Activated CD4-positive, alpha-beta T cell treated with anti-CD3 and anti-CD28 coated beads for 1 hour (primary cell): Measurements from ENCODE around the gene TTC21A.

Experiments used
- DNase-seq: peaks from one replicate; pipeline ENCODE4 v3.0.0-alpha.2; 2020

Gene TTC21A

DNA sequence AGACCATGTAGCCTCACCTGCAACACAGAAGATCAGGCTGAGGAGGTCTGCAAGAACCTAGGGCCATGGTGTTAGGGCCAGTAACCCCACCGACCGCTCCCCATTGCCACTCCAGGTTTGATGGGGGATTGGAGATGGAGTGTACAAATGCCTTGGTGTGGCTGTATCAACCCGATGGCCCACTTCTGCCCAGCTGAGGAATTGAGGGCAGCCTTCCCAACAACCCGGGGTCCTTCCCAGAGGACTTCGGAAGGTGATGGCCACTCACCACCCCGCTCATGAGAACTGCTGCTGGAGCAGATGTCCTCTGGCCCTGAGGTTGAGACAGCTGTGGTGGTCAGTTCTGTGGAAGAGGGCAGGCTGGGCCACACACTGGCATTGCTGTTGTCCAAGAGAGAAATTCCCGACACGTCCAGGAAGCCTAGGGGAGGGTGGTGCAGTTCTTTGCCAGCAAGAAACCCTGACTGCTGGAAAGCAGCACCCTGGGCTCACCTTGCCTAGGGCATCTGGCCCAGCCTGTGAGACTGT is 8.9 kb upstream of the TTC21A start:
- DNase-seq, result no peak

DNA sequence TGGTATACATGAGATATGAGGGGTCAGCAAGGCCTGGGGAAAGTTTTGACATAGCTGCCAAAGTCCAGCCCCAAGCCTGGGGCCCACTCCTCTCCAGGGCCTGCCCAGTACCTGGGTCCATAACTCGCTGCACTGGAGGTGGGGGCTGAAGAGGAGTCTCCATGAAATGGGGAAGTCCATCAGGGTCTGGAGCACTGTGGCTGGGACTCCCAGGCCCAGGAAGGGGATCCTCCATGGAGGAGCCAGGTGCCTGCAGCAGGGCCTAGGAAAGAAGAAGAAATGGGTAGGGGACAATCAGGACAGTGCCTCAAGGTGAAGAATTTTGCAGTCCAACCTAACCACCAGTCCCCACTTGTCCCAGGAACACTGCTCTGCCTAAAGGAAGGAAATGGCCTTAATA is 8.2 kb upstream of the TTC21A start:
- no peak for DNase-seq

DNA sequence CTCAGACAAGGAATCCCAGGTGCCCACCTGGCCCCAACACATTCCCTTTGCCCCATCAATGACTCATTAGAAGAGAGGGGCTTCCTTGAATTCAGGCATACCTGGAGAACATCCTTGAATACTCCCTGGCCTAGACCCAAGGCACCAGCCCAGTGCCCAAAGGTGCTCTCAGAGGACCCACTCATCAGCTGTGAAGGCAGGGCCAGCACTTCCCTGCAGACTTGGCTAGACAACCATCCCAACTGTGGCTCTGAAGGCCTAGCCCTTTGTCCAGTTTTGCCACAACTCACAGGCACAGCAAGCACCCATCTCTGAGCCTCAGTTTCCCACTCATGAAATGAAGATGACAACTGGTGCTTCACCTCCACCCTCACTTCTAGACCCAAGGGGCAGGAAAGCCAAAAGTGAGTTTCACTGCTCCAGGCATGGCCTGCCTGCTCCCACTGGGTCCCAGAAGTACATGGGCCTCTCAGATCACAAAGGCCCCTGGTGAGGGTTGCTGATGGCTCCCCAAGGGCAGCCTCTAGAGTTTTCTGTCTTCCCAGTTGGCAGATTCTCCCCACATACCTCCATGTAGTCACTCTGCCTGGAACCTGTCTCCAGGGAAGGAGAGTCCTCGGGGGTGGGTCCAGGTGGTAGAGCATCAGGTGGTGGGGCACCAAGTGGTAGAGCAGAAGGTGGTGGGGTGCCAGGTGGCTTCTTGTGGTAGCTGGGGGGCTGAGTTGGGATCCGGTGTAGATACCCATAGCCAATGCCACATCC is 7.6 kb upstream of the TTC21A start:
- DNase-seq, result no peak

DNA sequence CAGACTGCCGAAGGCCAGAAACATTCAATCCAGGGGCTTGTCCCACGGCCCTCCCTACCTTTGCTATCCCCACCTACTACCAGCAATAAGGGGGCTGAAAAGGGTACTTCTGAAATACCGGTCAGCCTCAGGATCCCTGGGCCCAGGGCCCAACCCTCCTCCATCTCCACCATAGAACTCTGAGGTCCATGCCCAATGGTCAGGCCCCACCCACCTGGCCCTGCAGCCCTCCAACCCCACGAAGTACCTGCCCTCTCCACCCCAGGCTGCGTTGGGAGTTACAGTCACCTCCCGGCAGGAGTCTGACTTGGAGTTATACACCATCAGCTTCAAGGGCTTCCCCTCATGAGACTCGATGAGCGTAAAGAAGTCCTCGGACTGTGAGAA is 7.0 kb upstream of the TTC21A start:
- DNase-seq, result no peak

DNA sequence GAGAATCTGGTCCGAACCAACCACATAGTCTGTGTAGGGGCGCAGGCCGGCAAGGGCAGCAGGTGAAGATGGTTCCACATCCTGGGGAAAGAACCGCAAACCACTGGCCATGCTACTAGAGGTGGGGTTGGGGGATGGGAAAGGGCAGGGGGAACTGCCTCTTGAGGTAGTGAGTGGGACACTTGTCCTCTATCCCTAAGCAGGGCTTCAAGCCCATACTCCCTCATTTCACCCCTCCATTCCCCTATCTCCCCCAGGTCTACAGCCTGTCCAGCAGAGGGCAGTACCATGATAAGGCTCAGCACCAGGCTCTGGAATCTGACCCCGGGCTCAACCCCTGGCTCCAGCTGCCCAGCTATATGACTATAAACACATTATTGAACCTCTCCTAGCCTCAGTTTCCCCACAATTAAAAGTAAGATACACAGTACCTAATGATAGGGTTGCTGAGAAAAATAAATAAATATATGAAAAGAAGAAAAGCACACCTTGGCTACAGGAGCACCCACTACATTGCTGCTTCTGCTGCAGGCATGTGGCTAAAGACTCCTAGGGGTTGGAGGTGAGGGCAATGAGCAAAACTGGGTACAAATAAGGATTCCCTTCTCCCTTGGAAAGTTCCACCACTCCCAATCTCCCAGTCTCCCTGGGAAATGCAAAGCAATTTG is 6.3 kb upstream of the TTC21A start:
- DNase-seq, result peak; percentile 30

DNA sequence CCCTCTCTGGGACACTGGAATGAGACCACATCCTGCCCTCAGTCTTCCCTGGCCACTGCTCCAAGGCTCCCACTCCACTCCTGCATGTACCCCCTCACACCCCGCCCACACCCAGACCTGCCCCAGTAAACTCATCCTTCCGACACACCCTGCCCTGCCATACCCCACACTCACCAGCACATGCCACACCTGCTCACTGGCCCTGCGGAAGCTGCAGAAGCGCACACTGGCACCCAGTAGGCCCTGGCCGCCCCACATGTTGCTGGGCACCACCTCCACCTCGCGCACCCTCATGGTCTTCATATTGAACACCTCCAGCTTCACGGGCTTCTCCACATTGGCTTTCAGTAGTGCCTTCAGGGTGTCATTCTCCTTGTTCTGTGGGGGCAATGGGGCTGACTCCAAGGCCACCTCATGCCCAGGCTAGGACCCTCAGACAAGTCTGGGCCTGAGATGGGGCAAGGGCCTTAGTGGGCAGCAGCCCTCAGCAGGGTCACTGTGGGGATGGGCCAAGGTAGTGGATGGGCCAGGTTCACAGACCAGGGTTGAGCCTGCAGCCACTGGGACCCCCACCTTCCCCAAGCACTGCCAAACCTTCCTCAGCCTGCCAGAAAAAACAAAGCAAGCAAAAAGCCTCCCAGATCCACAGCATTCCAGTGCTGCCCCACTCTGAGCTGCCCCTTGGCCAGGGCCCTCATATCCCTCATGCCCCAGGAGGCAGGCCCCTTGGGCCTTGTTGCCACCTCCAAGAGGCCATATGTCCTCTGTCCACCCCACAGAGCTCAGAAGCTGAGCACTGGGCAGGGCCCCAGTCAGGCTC is 4.8 kb upstream of the TTC21A start:
- DNase-seq, result no peak

- DNase-seq, result no peak
These were observed 4.2 kb upstream of the TTC21A start for GRCh38 chr3:39103324-39103693.

DNA sequence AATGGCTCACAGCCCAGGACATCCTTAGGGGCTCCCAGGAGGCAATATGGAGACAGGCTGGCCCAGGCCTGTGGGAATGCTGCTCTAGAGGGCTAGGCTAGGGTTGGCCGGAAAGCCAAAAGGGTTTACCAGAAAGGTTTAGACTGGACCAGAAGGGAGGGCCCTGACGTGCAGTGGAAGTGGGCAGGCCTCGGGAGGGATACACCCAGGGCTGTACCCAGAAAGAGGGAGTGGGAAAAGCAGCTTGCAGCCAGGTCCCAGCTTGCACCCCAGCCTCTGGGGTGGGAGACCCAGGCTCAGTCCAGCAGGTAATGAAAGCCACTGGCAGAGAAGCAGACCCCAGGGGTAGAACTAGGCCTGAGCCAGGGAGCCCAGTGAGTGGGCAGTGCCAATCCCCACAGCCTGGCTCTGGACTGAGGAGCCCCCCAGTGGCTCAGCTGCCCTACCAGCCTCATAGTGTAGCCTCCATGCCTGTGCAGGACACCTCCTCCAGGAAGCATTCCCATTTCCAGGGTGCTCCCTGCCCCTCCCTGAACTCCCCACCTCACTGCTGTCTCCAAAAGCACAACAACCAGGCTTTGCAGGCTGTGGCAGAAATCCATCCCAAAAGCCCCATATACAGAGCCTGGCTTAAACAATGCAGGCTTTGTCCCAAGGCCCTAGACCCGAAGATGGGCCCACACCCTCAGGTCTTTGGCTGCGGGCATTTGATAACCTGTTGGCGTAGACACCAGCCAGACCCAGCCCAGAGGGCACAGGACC is 3.5 kb upstream of the TTC21A start:
- DNase-seq, result no peak

DNA sequence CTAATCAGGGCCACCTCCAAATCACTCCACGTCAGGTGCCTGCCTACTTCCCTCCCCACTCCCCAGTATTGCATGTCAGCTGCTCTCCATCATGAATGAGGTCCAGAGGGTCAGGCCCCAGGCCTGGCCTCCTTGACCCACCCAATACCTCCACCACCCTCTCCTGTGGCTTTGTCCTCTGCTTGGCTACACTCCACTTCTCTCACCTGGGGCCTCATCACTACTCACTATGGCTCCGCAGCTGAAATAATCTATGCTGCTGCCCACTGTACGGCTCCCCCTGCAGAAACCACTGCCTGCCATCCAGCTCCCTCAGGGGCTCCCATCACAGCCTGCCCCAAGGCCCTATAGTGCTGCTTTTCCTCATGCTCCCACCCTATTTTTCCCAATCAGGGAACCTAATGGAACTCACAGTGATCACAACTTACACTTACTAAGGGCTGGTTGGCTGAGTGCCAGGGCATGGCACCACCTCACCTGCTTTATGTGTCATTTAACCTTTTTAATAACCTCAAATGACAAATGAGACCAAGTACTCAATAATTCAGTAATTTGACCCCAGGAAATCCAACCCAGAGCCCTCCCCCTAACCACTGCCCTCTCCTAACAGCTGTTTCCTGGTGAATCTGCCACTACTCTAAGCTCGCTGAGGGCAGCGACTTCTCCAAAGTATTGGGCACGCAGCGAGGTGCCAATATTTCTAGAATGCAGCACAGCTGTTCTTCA is 2.4 kb upstream of the TTC21A start:
- DNase-seq, result no peak

DNA sequence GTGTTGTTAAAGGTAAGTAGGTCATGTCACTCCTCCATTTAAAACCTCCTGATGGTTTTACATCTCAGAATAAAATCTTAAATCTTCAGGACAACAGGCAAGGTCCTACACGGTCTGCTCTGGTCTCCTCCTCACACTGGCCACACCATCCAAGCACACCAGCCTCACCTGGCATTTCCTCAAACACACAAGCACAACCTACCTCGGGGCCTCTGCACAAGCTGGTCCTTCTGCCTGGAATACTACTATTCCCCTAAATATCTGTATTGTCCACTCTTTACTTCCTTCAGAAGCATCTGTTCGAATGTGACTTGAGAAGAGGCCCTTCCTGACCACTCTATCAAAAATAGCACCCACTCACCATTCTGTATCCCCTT is 1.8 kb upstream of the TTC21A start:
- no peak for DNase-seq

- DNase-seq, result no peak
These were observed 1.1 kb upstream of the TTC21A start for GRCh38 chr3:39106281-39106811.

DNA sequence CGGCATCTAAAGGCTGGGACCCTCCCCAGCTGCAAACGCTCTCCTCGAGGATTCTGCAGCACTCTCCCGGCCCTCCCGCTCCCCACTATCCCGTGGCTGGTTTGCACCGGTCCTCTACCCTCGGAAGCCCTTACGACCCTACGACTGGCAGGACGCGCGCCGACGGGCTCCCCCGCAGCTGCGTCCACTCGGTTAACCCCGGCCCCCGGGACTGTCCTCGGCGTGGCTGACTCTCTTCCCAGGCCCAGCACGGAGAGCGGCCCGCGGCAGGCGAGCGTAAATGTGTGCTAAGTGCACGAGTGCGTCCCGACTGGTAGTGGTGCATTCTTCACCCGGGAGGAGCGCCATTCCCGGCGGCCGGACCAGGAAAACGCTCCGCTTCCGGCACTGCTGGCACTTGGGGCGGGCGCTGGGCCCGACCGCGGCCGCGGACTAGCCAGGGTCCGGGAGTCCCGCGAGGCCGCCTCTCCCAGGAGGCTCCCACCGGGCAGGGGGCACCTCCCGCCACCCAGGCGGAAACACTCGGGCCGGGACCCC is 561 bp upstream of the TTC21A start:
- no peak for DNase-seq

- no peak for DNase-seq
These were observed 775 bp downstream of the TTC21A start for GRCh38 chr3:39108200-39108710.

GRCh38 chr3:39109086-39109485 is 1.6 kb downstream of the TTC21A start:
- DNase-seq, result no peak

DNA sequence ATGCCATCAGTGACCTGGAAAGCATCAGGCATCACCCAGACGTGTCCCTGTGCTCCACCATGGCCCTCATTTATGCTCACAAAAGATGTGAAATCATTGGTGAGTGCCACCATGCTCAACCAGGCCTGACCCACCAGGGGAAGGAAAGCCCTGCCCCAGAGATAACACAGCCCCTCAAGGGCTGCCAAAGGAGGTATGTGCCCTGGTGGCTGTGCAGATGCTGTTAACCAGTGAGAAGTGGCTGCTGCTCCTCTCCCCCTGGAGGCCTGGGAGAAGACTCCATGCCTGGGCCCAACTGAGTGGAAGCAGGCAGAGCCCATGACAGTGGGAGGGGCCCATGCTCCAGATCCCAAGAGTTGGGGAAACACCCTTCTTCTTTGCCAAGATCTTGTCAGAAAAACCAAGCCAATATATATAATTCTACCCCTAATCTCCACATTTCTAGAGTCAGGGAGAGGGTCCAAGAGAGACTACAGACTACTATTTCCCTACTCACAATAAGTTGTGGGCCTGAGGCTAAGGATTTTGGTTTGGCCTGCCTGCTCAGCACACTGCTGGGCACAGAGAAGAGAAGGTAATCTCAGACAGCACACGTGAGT is 2.7 kb downstream of the TTC21A start:
- no peak for DNase-seq

- no peak for DNase-seq
These were observed 4.6 kb downstream of the TTC21A start for GRCh38 chr3:39112113-39112512.

DNA sequence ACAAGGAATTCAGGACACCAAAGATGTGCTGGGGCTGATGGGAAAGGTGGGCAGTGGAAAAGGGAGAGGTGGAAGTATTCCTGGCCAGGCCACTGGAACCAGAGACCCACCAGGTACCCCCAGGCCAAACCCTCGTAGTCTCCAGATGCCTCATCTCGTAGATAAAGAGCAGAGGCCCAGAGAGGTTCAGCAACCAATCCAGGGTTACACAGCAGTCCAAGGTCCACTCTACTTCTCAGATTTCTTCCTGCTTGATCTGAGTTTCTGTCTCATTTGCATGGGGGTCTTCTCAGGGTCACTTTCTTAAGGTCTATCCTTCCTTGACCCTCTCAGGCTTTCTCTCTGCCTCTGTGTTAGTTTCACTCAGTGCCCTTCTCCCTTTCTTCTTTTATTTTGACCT is 5.1 kb downstream of the TTC21A start:
- no peak for DNase-seq

DNA sequence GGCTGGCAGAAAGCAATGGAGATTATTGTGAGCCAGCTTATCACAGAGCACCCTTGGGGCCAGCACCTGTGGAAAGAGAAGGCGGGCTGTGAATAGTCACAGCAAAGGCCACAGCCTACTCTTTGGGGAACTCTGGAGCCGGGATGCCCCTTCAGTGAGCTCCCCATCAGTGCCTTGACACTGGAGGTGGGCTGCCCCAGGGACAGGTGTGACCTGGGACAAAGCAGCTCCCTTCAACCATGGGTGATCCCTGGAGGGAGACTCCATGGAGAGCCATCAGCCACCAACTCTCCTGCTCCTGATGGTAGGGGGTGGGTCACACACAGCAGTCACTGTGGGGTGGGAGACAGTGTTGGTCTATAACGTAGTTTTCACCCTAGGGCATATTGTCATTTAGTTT is 5.8 kb downstream of the TTC21A start:
- DNase-seq, result no peak

DNA sequence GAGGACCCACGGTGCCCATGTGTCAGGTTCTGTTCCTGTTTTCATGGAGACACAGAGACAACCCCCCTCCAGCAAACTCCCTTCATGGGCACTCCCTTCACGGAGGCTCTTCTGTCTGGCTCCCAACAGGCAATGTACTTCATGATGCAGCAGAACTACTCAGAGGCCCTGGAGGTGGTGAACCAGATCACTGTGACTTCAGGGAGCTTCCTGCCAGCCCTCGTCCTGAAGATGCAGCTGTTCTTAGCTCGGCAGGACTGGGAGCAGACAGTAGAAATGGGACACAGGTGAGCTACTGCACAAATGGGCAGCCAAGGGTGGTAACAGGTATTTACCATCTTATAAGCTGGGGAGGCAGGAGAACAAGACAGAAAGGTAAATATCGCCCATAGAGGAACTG is 7.0 kb downstream of the TTC21A start:
- no peak for DNase-seq

DNA sequence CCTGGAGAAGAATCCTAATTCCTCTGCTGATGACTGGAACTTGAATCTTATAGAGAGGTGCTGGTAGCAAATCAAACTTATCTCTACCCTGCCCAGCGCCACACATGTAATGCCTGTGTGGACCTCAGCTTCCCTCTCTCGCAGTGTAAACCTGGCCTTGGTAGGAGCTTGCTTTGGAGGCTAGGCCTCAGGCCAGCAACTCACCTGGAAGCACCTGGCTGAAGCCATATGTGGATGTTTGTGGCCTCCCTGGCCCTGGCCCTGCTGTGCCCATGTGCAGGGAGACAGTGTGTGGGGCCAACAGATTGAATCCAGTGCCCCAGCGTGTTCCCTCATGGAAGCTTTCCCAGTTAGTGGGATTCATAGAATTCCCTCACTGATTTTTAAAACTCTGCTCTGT is 8.4 kb downstream of the TTC21A start:
- DNase-seq, result no peak

GRCh38 chr3:39118079-39118478 is 10.6 kb downstream of the TTC21A start:
- DNase-seq, result no peak
